ENCODE data around the gene ADGRL1.

Gene ADGRL1

GRCh38 chr19:14107581-14108461 lies 98.1 kb downstream of the ADGRL1 start:
- DNase-seq: no peak

- no peak for DNase-seq
Measured at GRCh38 chr19:14106840-14107239, 99.1 kb downstream of the ADGRL1 start.

DNA sequence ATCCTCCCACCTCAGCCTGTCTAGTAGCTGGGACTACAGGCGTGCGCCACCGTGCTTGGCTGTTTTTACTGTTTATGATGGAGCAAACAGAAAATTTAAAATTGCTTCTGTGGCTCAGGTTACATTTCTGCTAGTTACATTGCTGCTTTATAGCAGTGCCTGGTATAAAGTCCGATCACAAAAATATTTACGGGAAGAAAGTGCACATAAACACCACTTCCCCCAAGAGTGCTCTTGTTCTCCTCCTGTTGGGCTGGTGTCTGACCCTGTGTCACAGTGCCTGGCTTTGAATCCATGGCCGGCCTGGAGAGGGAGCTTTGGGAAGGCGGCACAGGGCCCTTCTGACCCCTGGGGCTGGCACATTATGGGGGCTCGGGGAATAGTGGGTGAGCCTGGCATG lies 100.3 kb downstream of the ADGRL1 start:
- no peak for DNase-seq

GRCh38 chr19:14103310-14103709 lies 102.7 kb downstream of the ADGRL1 start:
- DNase-seq: no peak

- DNase-seq: no peak
Measured at GRCh38 chr19:14102756-14103155, 103.2 kb downstream of the ADGRL1 start.

- DNase-seq: no peak
Measured at GRCh38 chr19:14102102-14102696, 103.8 kb downstream of the ADGRL1 start.

GRCh38 chr19:14101003-14101545 lies 104.9 kb downstream of the ADGRL1 start:
- no peak for DNase-seq
